ENCODE measurements around the gene NLGN1. TPM values are rescaled to one million over a fixed set of nuclear protein-coding genes. Genes with fewer than 3 reads are reported as not detected.

NLGN1 gene
- total RNA-seq, 1 experiment from 2014 or later = 5.2 TPM

DNA sequence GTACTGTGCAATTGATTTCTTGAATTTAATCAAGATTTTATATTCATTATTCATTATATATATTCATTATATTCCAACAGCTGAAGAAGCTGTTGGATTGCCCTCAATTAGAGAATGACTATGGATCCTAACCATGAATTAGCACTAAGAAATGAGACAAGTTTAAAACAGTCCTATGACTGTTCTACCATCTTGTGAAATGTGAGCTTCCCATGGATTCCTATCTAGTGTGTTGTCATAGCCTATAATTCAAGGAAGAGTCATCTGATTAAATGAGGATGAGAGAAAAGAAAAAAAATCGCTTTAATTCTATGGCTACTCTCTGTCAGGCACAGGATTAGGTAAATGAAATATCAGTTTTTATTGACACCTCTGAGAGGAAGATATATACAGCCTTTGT, 765.0 kb downstream of the NLGN1 start:
- Histone ChIP-seq H3K27ac (ENCODE audit: insufficient read length, low read depth, low read length) (no peak overlapping the region), H2AFZ (ENCODE audit: low read length) (no peak overlapping the region), H4K91ac (ENCODE audit: insufficient read length, low read depth, low read length) (no peak overlapping the region), H2BK15ac (ENCODE audit: low read depth, low read length) (no peak overlapping the region), H3K9ac (ENCODE audit: extremely low read depth, insufficient read length, low read length) (no peak overlapping the region), H3T11ph (ENCODE audit: low read length) (no peak overlapping the region), H3K79me1 (ENCODE audit: insufficient read depth, low read depth, low read length, poor library complexity, severe bottlenecking) (no peaks in the 10 kb centered on the region), H3K18ac (ENCODE audit: insufficient read length, low read depth, low read length) (no peak overlapping the region), H4K8ac (replicated peaks; ENCODE audit: insufficient read length, low read depth, low read length) (no peak overlapping the region), H3K4me1 (ENCODE audit: insufficient read depth, low read length) (no peaks in the 10 kb centered on the region), H2BK20ac (ENCODE audit: low read depth, low read length, poor library complexity, severe bottlenecking) (no peak overlapping the region), H3K9me3 (ENCODE audit: control insufficient read depth, low read depth, low read length) (no peaks in the 10 kb centered on the region), H3K23ac (ENCODE audit: insufficient read length, low read depth, low read length) (no peak overlapping the region), H3K4ac (ENCODE audit: low read depth, low read length) (no peak overlapping the region), H3K14ac (ENCODE audit: insufficient read depth, low read length) (no peak overlapping the region), H3K27me3 (ENCODE audit: insufficient read depth, low read length) (no peaks in the 10 kb centered on the region), H4K20me1 (ENCODE audit: control insufficient read depth, insufficient read depth, insufficient read length) (no peaks in the 10 kb centered on the region), H3K23me2 (ENCODE audit: insufficient read length, low read depth, low read length, poor library complexity, severe bottlenecking) (no peaks in the 10 kb centered on the region), H3K56ac (ENCODE audit: insufficient read length, low read depth, low read length) (no peak overlapping the region), H2BK12ac (ENCODE audit: insufficient read length, low read depth, low read length) (no peak overlapping the region), H4K5ac (ENCODE audit: insufficient read length, low read depth, low read length) (no peak overlapping the region), H3K79me2 (ENCODE audit: insufficient read depth, low read length) (no peaks in the 10 kb centered on the region), H2BK5ac (ENCODE audit: insufficient read length, low read length) (no peak overlapping the region), H2AK5ac (ENCODE audit: insufficient read length, low read length) (no peak overlapping the region), H2BK120ac (ENCODE audit: low read depth, low read length, poor library complexity, severe bottlenecking) (no peak overlapping the region), H3K4me2 (ENCODE audit: insufficient read depth, insufficient read length, low read length) (no peak overlapping the region)
- Mint-ChIP-seq H3K36me3 (ENCODE audit: insufficient read depth in 1 of 3, low read depth in 3 of 3) (peaks cover 22 to 33% (median 24%) of the 10 kb centered on the region in 3 experiments), H3K4me1 (peaks cover 14 to 17% of the 10 kb centered on the region in 2 experiments), H3K9me3 (peaks cover 15 to 28% of the 10 kb centered on the region in 2 experiments), H3K4me3 (no peak overlapping the region), H3K27ac (no peak overlapping the region), H3K27me3 (ENCODE audit: low read depth) (no peaks in the 10 kb centered on the region)
- TF ChIP-seq, protein P1, sequence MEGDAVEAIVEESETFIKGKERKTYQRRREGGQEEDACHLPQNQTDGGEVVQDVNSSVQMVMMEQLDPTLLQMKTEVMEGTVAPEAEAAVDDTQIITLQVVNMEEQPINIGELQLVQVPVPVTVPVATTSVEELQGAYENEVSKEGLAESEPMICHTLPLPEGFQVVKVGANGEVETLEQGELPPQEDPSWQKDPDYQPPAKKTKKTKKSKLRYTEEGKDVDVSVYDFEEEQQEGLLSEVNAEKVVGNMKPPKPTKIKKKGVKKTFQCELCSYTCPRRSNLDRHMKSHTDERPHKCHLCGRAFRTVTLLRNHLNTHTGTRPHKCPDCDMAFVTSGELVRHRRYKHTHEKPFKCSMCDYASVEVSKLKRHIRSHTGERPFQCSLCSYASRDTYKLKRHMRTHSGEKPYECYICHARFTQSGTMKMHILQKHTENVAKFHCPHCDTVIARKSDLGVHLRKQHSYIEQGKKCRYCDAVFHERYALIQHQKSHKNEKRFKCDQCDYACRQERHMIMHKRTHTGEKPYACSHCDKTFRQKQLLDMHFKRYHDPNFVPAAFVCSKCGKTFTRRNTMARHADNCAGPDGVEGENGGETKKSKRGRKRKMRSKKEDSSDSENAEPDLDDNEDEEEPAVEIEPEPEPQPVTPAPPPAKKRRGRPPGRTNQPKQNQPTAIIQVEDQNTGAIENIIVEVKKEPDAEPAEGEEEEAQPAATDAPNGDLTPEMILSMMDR (conservative IDR thresholded peaks at IDR 0.05) = no peak
- no peak for DNase-seq
- no CpG with 5 or more reads among the region's 1 CpG for WGBS (ENCODE audit: extremely low coverage, insufficient read length, low lambda C conversion rate)

All from H9 (cell line).